Esophagus (tissue), 2 donors: ENCODE data around the gene RCAN1. TPM values are rescaled to one million over a fixed set of nuclear protein-coding genes. Genes with fewer than 3 reads are reported as not detected.

Experiments
- H3K27ac ChIP-seq, 2 donors: one replicate each; pipeline ENCODE4 v1.5.1; 2013; ENCODE audit warnings: low read depth in 2 of 2, mild to moderate bottlenecking in 2 of 2, inconsistent platforms in 1 of 2, low read length in 1 of 2, moderate library complexity in 1 of 2
- H3K27me3 ChIP-seq, 2 donors: one replicate each; pipeline ENCODE4 v1.6.1; 2013; ENCODE audit warnings: low read length in 2 of 2, control low read depth in 1 of 2, mild to moderate bottlenecking in 1 of 2; ENCODE audit not compliant: insufficient read depth in 2 of 2, control insufficient read depth in 1 of 2
- H3K36me3 ChIP-seq, 2 donors: one replicate each; pipeline ENCODE4 v1.6.1; 2013; ENCODE audit warnings: low read length in 1 of 2; ENCODE audit not compliant: control insufficient read depth in 2 of 2, insufficient read depth in 2 of 2
- H3K4me1 ChIP-seq, 2 donors: one replicate each; pipeline ENCODE4 v1.6.1; 2013; ENCODE audit warnings: low read length in 1 of 2; ENCODE audit not compliant: control insufficient read depth in 2 of 2, insufficient read depth in 2 of 2
- H3K4me3 ChIP-seq, 2 donors: one replicate each; pipeline ENCODE4 v1.5.1; 2013; ENCODE audit warnings: low read length in 2 of 2, mild to moderate bottlenecking in 2 of 2, low read depth in 1 of 2, moderate library complexity in 1 of 2
- H3K9me3 ChIP-seq, 2 donors: one replicate each; pipeline ENCODE4 v1.6.1; 2013; ENCODE audit warnings: mild to moderate bottlenecking in 2 of 2, low read depth in 1 of 2, low read length in 1 of 2, moderate library complexity in 1 of 2; ENCODE audit not compliant: control insufficient read depth in 2 of 2, insufficient read depth in 1 of 2
- WGBS, 2 donors: extraction: QIAGEN DNeasy Blood & Tissue Kit; methylation state at CpG; one replicate each; pipeline ENCODE4 v1.1.7; 2013; 5-methylcytosine and 5-hydroxymethylcytosine counted together
- polyA plus RNA-seq, 2 donors: library from polyadenylated mRNA; stranded (reverse); fragments of 200-250 nt; gene quantifications; one replicate each; pipeline ENCODE4 v1.2.3, GENCODE V29; 2013
- donor health status: healthy with polysubstance abuse.
- donor health status: Bipolar disorder and iron deficiency.

RCAN1 gene
- polyA plus RNA-seq, 2 donors, result 6.4 to 9.9 TPM

DNA sequence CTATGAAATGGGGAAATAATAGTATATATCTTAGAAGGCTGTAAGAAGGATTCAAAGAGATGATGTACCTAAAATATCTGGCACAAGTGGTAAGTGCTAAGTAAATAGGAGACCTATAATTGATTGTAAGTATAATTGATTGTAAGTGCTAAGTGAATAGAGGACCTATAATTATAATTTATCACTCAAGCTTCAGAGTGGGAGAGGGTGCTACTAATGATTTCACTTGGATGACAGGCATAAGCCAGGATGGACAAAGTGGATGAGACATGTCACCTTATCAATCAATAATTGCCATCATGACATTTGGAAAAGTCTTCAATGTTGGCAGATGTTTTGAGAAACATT, 11.2 kb downstream of the RCAN1 start:
- no peak overlapping the region for H3K27ac ChIP-seq
- H3K4me3 ChIP-seq, result no peak overlapping the region
- no peaks in the 10 kb centered on the region for H3K9me3 ChIP-seq
- H3K4me1 ChIP-seq, result no peaks in the 10 kb centered on the region
- H3K36me3 ChIP-seq, result no peaks in the 10 kb centered on the region
- no peaks in the 10 kb centered on the region for H3K27me3 ChIP-seq

DNA sequence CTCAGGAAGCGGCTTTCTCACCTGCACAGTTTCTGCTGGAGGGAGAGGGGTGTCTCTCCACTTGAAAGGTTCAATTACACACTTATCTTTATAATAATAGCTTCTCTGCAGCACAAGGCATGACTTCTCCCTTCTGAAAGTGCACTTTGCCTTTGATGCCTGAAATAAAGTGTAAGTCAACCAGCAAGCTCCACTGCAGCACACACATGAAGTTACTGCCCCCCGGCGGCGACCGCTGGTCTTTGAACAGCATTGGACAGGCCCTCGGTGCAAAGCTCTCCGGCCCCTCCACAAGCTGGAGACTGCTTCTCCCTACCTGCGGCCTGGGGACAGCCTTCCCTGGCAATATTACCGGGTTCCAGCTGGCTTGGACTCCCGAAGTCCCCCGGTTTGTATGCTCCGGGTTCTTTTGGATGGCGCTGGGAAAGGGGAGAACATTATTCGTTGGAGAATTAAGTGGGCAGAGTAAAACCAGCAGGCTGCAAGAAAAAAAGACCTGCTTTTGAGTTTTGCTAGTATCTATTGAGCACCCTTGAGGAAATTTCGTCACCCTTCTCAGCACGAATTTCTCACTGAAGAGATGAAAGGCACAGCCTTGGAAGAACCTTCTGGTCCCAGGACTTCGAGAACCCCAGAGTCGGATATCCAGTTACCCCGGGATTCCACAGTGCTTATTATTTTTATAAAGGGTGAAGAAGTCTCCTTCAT, 11.8 kb downstream of the RCAN1 start:
- Histone ChIP-seq H3K36me3 (no peaks in the 10 kb centered on the region), H3K27ac (no peak overlapping the region), H3K4me3 (no peak overlapping the region), H3K4me1 (no peaks in the 10 kb centered on the region), H3K9me3 (no peaks in the 10 kb centered on the region), H3K27me3 (no peaks in the 10 kb centered on the region)
- 36 to 39% methylated on average over 19 of the region's 19 CpGs for WGBS, 2 donors

DNA sequence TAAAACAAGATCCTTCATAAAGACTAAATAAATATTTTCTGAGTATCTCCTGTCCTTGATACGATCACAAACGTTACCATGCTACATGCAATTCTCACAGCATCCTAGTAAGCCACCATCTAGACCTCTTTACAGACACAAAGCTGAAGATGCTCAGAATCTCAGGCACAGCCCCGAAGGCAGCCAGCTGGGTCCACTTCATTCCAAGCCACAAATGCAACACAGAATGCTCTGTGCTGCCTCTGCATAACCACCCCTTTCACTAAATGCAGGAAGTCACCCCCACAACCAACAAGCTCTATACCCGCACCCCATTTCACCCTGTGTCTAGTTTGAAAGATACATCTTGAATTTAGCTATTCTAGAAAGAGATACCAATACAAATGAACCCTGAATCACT, 12.9 kb downstream of the RCAN1 start:
- Histone ChIP-seq H3K27ac (no peak overlapping the region), H3K9me3 (no peaks in the 10 kb centered on the region), H3K27me3 (no peaks in the 10 kb centered on the region), H3K4me3 (no peak overlapping the region), H3K36me3 (no peaks in the 10 kb centered on the region), H3K4me1 (no peaks in the 10 kb centered on the region)
- WGBS, 2 donors, result 81 to 83% methylated on average over 4 of the region's 4 CpGs

DNA sequence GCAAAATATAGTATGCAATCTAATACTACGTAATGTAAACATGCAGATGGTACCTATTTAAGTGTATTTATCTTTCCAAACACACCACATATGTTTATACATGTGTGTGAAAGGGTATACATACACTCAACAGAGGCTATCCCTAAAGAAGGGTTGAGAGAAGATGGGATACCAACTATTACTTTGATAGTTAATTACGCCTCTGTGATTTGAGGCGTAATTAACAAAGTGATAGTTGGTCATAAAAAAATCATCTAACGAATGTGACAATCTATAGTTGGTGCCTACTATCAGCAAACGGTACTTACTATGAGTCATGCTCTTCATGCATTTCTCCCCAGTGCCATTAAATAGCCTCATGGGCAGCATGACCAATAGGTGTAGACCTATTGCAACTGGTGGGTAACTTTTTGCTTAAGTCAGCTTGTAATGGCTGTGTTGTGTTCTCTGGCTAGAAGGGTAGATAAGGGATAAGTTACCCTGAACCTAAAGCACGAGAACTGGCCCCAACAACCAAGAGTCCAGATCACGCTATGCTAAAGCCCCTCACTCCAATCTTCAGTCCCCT, 15.3 kb downstream of the RCAN1 start:
- Histone ChIP-seq H3K9me3 (no peaks in the 10 kb centered on the region), H3K4me1 (no peaks in the 10 kb centered on the region), H3K27ac (no peak overlapping the region), H3K36me3 (no peaks in the 10 kb centered on the region), H3K4me3 (no peak overlapping the region), H3K27me3 (no peaks in the 10 kb centered on the region)
- WGBS, 2 donors, result 85 to 91% methylated on average over 7 of the region's 7 CpGs

DNA sequence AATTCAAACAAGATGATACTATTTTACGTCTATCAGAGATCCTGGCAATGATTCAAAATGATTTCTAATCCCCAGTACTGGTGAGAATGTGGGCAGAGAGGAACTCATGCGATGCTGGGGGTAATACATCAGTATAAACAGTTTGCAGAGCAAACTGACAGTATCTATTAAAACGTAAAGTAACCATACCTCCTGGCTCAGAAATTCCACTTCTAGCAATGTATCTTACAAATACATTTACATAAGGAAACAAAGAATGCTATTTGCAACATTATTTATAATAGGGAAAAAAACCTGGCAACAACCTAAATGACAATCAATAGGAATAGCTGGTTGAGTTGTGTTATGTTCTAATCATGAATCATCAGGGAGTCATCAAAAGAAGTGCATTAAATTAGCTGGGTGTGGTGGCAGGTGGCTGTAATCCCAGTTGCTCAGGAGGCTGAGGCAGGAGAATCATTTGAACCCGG, 15.9 kb downstream of the RCAN1 start:
- Histone ChIP-seq H3K9me3 (no peaks in the 10 kb centered on the region), H3K27me3 (no peaks in the 10 kb centered on the region), H3K4me3 (no peak overlapping the region), H3K36me3 (no peaks in the 10 kb centered on the region), H3K4me1 (no peaks in the 10 kb centered on the region), H3K27ac (no peak overlapping the region)
- WGBS, 2 donors, result 43 to 54% methylated on average over 4 of the region's 4 CpGs

DNA sequence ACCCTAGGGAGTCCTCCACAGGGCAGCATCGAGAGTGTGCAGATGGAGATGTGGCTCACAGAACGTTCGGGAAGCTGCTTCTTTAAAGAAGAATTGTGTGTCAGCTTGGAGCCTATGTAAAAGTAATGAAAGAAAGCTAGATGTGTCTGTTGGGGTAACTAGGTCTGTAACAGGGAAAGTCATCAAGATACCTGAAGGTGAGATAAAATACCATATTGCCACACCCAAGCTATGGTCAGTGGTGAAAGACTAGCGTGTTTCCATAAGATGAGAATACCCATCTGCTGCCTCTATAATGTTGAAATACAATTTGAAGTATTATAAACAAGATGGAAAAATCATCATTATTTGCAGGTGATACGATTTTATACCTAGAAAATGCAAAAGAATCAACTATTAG, 17.5 kb downstream of the RCAN1 start:
- H3K4me1 ChIP-seq, result peaks cover 0 to 2% of the 10 kb centered on the region in 2 donors
- no peak overlapping the region for H3K27ac ChIP-seq
- H3K36me3 ChIP-seq, result no peaks in the 10 kb centered on the region
- no peak overlapping the region for H3K4me3 ChIP-seq
- WGBS, 2 donors, result 89 to 90% methylated on average over 5 of the region's 5 CpGs
- H3K9me3 ChIP-seq, result no peaks in the 10 kb centered on the region
- no peaks in the 10 kb centered on the region for H3K27me3 ChIP-seq

DNA sequence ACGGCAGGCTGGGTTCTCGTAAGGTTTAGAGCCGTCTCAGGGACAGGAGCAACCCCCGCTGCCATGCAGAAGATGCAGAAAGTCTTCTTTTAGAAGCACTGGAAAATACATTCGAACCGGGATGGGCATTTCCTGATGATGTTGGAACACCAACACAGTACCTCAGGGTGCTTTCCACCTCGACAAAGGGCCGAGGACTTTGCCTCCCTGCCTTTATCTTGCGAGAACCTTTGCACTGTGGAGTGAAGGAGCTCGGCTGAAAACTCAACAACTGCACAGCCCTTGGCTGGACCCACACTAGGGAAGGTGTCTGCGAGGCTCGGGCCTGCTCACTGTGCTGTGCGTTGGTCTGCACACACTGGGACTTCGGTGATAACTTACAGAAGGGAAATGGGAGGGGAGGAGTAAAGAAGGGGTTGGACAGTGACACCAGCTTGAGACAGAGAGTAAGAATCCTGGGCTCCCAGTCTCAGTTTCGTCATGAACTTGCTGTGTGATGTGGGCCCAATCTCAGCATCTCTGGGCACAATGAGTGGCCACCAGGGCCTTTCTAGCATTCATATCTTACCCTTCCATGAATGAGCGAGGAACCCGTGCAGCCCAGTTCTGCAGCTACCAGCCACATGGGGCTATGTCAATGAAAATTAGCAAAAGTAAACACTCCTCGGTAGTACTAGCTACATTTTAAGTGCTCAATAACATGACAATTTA, 18.2 kb downstream of the RCAN1 start:
- Histone ChIP-seq H3K27ac (no peak overlapping the region), H3K4me1 (peaks cover 3 to 9% of the 10 kb centered on the region in 2 donors), H3K4me3 (no peak overlapping the region), H3K36me3 (no peaks in the 10 kb centered on the region), H3K9me3 (no peaks in the 10 kb centered on the region), H3K27me3 (no peaks in the 10 kb centered on the region)
- 76 to 93% methylated on average over 18 of the region's 18 CpGs for WGBS, 2 donors

DNA sequence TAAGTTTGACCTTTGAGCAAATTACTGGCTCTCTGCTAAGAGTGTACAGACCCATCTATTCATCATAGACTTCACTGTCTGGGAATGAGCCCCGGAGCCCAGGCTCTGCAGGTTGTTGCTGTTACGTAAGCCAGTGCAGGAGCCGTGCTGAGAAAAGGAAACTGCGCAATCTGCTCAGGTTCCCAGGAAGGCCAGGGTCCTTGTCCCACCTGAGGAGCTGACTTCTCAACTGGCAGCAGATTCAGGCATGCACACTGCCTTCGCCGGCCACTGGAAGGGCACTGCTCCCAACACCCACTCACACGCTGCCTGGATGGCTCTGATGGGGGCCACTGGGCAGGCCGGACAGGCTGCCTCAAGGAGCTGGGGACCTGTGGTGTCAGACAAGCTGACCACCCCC, 19.5 kb downstream of the RCAN1 start:
- 64 to 83% methylated on average over 8 of the region's 8 CpGs for WGBS, 2 donors
- Histone ChIP-seq H3K9me3 (no peaks in the 10 kb centered on the region), H3K27me3 (no peaks in the 10 kb centered on the region), H3K4me3 (no peak overlapping the region), H3K36me3 (no peaks in the 10 kb centered on the region), H3K4me1 (peaks cover 3 to 10% of the 10 kb centered on the region in 2 donors), H3K27ac (no peak overlapping the region)

DNA sequence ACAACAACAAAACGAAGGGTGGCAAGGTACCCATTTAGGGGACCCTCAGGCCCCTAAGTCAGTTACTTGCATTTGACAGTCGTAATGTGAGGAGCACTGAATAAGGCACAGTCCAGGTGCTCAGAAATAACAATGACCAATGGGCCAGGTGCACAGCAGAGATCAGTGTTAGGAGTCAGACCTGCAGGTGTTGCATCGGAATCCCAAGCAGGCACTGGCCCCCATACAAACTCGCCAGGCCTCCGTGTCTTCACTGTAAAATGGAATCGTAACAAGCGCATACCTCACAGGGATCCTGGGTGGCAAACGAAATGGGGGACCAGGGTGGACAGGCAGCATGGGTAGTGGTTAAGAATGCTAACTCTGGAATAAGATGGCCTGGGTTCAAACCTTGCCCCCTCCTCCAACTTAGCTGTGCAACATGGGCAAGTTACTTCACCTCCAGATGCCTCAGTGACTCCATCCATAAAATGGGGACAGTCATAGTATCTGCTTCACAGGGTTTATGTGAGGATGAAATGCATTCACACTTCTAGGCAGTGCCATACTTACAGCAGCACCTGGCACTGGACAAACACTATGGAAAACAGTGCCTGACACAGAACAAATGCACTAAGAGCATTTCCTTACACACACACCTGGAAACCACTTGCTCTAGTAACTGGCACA, 20.2 kb downstream of the RCAN1 start:
- WGBS, 2 donors, result 91 to 93% methylated on average over 8 of the region's 8 CpGs
- Histone ChIP-seq H3K9me3 (no peaks in the 10 kb centered on the region), H3K27ac (no peak overlapping the region), H3K4me3 (no peak overlapping the region), H3K4me1 (peaks cover 3 to 10% of the 10 kb centered on the region in 2 donors), H3K36me3 (no peaks in the 10 kb centered on the region), H3K27me3 (no peaks in the 10 kb centered on the region)
